HL-60/S4 (cell line): ENCODE data around the gene APOC3.
"Not testable (repeated sequence)": the region's sequence is repeated elsewhere in the genome, so short reads cannot be mapped to it uniquely, and the experiment has no call there.

Experiments used
- in situ Hi-C: fragments of 300-500 bp; cut with MboI; formaldehyde crosslinking; loops from 2 replicates; pipeline ENCODE4 v1.14.3; 2022; ENCODE audit warnings: low sequenced_read_pairs

The APOC3 gene

DNA sequence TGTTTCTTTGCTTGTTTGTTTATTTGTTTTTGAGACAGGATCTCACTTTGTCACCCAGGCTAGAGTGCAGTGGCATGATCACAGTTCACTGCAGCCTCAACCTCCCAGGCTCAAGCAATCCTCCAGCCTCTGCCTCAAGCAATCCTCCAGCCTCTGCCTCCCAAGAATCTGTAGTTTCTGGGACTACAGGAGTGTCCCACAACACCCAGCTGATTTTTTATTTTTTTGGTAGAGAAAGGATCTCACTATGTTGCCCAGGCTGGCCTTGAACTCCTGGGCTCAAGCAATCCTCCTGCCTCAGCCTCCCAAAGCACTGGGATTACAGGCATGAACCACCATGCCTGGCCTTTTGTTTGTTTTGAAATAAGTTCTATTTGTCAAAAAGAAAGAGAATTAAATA is 28.0 kb upstream of the APOC3 start:
- in situ Hi-C loops: not testable (repeated sequence)

DNA sequence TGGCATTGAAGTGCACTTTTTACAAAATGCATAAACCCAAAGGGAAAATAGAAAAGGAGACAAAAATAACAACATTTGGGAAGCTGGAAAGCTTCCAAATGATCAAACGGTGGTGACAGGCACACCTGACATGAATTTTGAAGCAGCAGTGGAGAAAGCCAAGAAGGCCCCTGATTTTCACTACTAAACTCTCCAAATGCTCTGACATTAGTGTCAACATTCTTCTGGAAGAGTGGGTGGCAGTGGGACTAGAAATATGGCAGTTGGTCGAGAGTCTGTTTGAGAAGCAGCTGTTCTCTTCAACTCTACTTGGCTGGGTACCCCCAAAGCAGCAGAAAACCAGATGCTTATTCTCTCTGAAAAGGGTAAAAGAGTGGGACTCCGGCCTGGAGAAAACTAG is 25.7 kb upstream of the APOC3 start:
- in situ Hi-C loops: no loop called here

DNA sequence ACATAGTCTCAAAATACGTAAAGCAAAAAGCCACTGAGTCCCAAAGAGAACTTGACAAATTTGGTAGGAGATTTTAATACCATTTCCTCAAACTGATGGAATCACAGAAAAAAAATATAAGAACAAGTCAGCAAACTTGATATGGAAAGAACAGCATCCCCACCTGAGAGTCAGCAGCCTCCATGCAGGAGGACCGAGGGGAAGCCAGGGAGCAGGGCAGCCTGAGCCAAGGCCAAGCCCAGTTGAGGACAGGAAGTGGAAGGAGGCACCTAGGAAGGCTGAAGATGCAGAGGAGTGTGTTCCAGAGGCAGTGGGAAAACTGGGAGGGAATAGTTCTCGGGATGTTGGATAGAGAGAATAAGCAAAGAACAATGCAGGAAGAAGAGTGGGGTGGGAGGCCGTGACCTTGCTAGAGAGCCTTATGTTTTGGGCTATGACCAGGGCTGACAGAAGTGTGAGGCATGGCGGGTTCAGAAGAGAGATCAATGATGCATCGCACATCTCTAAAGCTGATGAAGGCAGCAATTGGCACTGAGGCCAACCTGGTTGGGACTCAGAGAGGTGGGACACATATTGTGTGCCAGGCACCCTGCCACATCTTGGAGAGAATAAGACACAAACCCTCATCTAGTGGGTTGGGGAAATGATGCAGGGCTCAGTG is 22.0 kb upstream of the APOC3 start:
- in situ Hi-C loops: no loop called here

DNA sequence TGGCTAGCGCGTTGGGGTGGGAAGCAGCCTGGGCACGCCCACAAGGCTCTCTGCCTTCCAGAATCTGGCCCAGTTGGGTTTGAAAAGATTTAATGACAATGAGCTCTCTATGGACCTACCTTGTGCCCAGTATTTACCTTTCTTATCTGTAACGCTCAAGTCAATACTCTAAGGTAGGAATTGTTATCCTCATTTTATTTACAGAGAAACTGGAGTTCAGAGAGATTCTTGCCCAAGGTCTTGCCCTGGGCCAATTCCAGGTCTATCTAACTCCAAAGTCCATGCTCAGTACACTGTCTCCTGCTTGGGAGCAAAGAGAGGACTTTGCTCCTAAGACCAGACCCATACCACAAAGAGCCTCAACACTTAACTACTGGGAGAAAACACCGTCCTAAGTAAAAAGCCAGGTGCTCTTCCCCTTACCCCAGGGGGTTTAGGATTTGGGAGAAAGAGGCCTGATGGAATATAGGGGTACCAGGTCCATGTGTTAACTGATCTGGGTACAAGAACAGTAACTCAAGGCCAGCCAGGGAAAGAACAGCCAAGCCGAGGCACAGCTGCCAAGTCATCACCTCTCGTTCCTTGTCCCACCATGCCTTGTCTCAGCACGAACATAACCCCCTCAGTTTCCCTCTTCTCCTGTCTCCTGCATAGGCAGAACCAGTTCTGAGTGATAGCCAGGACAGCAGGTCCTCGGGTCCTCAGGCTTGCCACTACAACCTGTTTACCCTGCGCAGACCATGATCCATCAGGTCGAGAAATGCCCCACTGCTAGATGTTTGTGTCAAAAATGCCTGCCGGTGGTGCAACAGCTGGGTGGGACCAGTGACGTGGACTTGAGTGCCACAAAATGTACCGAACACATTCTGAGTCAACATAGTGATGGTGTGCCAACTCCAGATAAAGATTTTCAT is 21.2 kb upstream of the APOC3 start:
- in situ Hi-C loops: no loop called here

DNA sequence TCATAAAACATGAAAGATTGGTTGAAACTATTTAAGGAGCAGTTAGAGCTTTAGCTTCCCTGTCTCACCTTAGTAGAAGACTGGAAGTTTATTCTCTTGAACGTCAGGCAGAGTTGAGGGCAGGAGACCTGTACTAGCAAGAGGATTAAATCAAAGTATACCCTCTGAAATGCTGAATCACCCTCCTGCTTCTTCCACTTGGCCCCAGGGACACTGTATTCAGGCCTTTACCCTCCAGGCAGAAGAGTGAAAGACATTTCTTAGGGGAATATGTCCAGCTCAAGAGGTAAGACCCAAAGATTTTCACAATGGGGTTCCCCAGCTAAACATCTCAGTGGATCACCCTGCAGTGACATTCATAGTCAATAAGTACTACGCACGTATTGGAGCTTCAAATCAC is 18.5 kb upstream of the APOC3 start:
- in situ Hi-C loops: no loop called here

DNA sequence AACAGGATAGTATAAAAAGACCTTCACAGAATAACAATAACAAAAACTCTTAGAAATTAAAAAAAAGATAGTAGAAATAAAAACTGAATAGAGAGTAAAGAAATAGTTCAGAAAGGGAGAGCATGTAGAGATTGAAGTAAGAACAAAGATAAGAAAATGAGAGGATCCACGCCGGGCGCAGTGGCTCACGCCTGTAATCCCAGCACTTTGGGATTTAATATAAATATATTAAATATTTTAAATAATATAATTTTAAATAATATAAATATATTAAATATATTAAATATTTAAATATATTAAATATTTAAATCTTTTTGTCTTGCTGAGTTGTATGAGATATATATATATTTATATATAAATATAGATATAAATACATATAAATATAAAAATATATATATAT is 17.6 kb upstream of the APOC3 start:
- in situ Hi-C loops: no loop called here

DNA sequence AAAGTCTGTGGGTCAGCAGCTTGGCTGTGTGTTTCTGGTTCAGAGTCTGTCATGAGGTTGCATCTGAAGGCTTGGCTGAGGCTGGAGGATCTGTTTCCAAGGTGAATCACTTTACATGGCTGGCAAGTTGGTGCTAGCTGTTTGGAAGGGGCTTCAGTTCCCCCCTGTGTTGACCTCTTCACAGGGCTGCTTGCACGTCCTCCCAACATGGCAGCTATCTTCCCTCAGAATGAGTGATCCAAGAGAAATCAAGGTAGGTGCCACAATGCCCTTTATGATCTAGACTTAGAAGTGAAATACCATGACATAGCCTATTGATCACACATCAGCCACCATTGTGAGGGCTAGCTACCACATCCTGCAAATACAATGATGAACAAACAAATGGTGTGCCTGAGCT is 16.5 kb upstream of the APOC3 start:
- in situ Hi-C loops: no loop called here

DNA sequence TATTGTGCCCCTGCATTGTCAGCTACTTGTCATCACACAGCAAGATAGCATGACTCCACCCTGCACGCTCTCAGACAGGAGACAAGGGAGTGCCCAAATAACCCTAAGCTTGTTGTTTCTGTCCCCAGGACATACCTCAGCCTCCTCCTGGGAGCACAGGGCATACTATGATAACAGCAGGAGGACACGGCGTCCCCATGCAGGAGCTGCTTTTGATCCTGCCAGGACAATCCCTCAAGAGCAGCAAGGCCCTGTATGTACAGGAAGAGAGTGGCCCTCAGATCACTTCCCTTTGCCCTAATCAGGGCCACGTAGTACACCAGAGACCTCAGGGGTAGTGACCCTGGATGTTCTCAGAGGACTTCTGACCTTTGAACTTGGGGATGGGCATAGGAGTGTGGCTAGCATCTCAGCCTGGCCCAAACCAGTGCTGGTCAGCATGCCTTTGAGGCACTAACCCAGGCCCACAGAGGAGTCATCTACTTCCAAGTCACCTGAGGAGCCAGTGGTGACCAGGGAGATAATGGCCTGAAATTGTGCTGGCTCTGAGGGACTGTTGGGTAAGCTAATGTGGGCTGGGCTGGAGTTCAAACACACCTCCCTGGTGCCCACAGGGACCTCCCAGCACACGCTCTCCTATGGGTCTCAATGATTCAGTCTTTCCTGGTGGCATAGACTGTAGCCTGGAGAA is 15.8 kb upstream of the APOC3 start:
- in situ Hi-C loops: no loop called here

DNA sequence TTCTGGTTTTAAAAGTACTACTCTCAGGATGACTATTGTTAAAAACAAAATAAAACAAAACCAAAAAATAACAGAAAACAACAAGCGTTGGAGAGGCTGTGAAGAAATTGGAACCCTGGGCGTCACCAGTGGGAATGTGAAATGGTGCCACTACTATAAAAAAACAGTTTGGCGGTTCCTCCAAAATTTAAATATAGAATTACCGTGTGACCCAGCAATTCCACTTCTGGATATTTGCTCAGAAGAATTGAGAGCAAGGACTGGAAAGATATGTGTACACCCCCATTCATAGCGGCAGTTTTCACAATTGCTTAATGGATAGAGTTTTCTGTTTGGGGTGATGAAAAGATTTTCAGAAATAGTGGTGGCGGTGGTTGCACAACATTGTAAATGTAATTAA is 15.2 kb upstream of the APOC3 start:
- in situ Hi-C loops: no loop called here

DNA sequence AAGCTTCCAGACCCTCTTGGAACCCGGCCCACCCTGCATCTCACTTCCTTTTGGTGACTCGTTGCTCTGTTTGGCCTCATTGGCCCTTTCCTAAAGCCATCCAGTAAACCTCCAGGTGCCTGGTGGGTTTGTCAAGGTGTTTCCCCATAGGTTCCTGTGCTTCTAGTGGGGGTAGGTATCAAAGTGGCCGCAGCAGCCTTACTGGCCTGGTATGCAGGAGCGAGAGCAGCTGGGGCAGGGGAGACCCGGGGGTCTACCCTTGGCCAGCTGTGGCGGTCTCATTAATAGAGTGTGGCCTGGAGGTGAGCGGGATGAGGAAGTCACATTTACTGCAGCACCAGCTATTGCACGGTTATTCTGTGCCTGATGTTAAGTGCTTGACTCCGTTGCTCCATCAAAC is 10.7 kb upstream of the APOC3 start:
- in situ Hi-C loops: no loop called here

DNA sequence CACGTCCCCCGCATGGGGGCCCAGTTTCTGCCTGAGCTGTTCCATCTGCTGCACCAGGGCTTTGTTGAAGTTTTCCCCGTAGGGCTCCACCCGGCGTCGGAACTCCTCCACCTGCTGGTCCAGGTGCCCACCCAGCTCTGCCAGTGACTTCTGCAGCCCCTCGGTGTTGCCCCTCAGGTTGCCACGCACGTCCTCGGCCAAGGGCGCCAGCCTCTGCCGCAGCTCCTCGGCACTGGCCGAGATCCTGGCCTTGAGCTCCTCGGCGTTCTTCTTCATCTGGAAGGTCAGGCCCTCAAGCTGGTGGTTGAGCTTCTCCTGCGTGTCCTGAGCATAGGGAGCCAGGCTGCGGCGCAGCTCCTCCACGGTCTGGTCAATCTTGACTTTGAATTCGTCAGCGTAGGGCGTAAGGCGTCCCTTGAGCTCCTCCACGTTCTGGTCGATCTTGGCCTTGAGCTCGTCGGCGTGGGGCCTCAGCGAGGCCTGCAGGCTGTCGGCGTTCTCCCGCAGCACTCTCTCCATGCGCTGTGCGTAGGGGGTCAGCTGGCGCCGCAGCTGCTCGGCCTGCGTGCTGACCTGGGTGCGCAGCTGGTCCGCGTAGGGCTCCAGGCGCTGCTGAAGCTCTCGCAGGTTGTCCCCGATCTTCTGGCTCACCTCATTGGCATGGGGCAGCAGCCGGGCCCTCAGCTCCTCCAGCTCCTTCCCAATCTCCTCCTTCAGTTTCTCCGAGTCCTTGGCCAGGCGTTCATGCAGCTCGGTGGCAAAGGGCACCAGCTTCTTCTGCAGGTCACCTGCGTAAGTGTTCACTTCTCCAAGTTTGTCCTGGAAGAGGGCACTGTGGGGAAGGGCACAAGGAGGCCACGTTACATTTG is 8.4 kb upstream of the APOC3 start:
- in situ Hi-C loops: no loop called here

DNA sequence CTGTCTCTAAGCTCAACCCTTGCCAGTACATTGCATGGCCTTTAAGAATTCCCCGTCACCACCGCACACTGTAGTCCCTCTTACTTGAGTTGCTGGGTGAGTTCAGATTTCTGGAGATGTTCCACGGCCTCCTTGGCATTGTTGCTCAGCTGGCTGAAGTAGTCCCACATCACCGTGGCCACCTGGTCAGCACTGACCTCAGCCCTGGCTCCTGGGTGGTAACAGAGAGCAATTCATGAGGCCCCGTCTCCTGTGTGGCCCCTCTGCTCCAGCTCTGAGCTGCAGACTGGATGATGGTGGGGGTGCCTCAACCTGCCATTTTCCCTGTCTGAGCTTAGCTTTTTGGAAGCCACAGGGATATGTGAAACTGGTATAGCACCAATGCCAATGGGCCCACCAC is 7.1 kb upstream of the APOC3 start:
- in situ Hi-C loops: no loop called here

DNA sequence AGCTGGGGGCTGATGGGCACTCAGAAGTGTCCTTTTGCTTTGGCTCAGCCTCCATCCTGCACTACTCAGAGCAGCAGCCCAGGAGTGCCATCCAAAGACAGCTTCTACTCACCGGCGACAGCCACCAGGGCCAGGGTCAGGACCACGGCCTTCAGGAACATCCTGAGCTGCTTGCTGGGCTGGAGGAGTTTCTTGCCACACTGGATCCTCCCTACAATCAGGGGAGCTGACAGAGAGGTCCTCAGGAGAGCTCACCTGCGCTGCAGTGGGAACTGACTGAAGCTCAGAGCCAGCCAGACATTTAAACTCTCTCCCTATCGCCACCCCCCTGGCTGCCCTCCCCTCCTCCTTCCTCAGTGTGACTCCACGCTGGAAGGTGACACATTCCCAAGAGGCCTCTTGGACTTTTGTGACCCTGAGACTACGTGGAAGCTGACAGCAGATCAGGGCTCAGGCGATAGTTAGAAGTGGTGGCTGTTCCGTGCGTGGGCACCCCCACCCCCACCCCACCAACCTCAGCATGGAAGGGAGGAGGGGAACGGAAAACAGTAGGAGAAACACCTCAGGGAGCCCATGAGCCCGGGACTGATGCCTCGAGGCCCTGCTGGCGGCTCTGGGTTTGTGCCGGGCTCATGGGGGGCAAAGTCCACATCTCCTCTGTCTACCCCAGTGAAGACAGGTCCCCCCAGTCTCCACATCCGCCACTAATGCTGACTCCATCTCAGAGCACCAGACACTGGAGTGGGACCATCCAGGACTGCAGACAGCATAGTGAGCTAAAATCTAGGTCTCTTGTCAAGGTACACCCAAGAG is 6.5 kb upstream of the APOC3 start, which contains the start of gene APOA4:
TSS of gene APOA4 (minus strand) at position 274 of the 813 bp plus-strand sequence. CDS start at position 161, 113 bp downstream.
- in situ Hi-C loops: no loop called here

DNA sequence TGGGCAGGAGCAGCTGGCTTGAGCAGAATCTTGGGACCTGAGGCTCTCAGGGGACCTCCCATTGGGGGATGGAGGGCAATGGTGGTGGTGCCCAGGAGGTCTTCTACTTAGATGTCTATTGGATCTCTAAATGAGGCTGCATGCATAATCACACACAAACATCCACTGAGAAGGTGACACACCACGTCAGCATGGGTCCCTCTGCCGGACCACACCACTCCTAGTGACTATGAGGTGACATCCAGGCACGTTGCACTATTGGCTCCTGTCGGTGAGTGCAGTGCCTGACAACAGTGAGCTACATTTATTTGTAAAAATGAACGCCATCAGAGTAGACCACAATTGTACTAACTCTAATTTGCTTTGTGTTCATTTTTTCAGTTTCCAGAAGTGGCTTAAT is 4.3 kb upstream of the APOC3 start:
- in situ Hi-C loops: no loop called here

DNA sequence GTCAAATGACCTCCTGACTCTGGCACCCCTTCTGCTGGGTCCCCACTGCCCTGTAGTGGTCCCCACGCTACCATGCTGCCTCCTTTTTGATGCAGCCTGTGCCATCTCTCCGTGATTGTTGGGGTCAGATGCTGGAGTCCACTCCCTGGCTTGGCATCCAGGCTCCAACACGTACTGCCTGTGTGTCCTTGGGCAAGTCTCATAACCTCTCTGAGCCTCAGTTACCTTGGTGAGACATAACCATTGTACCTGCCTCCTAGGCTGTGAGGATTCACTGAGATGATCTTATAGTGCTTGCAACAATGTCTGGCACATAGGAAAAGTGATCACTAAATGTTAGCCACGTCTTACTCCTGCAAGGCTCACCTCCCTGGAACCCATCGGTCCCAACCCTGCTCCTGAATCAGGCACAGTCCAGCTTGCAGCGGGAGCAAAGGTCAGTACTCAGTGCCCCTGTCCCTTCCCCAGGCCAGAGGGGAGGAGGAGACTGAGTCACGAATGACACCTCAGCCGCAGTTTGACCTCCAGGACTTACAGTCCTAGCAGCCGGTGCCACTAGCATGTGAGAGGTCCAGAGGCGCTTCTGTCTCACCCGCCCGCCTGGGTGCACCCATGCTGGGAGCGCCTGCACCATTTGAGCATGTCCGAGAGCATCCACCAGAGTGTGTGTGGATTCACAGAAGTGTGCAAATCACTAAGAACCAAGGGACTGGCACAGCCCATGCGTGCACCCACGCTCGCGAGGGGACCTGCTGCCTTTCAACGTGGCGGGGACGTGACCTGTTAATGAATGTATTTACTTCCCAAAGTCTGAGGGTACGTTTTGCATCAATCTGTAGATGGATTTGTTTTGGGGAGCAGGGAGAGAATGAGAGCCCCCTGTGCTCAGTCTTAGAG is 3.6 kb upstream of the APOC3 start:
- in situ Hi-C loops: no loop called here

DNA sequence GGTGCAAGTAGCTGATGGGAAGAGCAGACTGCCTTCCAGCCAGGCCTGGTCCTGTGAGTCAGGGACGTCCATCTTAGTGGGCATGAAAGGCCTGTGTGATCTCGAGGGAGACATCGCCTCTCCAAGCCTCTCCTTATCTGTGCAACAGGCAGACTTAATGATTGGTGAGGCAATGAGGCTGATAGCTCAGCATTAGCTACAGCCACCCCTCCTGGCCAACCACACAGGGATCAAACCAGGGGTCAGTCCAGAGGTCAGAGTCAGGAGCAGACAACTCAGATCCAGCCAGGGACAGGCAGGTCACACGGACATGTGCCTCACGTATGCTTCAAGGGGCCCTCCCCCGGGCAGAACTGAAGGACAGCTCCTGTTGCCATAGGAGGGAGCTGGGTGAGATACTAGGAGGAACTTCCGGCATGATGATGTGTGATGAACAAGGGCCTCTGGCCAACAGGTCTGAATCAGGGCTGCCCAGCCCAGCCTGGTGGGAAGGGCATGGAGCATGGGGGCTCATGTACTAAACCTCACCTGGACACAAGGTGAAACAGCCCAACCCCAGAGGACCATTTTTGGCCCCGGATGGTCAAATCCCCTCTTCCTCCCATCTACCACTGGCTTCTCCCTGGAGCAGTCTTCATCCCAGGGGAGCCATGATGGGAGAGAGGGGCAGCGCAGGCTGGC is 2.8 kb upstream of the APOC3 start:
- in situ Hi-C loops: no loop called here

DNA sequence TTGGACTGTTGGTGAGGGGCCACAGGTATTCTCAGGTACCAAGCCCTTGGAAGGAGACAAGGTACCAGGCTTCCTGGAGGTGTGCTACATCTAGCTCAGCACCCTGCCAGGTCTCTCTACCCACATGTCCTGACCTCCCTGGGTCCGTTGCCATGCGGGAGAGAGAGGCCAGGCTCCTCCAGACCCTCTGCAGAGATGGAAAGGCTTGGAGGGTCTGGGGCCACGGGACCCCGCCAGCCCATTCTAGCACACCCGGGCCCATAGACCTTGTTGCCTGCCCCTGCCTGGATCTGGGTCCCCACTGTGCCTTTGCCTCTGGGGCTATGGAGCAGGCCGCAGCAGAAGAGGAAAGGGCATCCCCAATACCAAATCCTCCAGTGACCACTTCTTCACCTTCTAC is 2.2 kb upstream of the APOC3 start:
- in situ Hi-C loops: no loop called here
